RPMI7951 (cell line): ENCODE data around the gene FUS. TPM values are rescaled to one million over a fixed set of nuclear protein-coding genes. Genes with fewer than 3 reads are reported as not detected.
"Not testable (repeated sequence)": the region's sequence is repeated elsewhere in the genome, so short reads cannot be mapped to it uniquely, and the experiment has no call there.

Experiments
- DNase-seq: peaks from one replicate; pipeline ENCODE4 v3.0.0-alpha.2; 2012; ENCODE audit warnings: low read depth
- total RNA-seq: library from RNA; depleted of rRNA; stranded (reverse); fragments of >200 nt; shearing (Covaris generic); gene quantifications from 2 replicates; pipeline ENCODE4 v1.2.3, GENCODE V29; 2014

FUS gene
- total RNA-seq, 1 experiment from 2014 or later: 19.0 TPM

DNA sequence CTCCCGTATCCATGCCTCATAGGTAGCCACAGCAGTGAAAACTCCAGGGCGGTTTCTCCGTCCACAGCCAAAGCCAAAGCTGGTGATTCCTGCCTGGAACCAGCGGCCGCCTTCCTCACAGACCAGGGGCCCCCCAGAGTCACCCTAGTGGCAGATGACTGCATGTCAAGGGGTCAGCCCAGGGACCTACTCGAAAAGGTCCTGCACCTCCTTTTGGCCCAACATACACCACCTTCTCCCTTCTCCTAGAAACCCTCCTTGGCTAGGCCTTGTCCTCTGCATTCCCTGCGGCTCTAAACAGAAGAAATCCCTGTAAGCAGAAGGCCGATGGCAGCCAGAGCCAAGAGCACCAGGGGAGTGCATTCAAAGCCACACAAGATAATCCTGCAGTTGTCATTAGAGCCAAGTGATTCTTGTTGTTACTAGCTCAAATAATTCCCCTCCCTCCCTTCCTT, 36.2 kb upstream of the FUS start:
- no peak for DNase-seq

DNA sequence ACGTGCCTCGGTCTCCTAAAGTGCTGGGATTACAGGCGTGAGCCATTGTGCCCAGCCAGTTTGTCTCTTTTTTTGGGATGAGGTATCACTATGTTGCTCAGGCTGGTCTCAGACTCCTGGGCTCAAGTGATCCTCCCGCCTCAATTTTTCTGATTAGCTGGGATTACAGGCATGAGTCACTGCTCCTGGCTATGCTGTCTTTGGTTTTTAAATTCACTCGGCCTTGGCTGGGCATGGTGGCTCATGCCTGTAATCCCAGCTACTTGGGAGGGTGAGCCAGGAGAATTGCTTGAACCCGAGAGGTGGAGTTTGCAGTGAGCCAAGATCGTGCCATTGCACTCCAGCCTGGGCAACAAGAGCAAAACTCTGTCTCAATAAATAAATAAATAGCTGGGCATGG, 35.5 kb upstream of the FUS start:
- peak; percentile 11 for DNase-seq

DNA sequence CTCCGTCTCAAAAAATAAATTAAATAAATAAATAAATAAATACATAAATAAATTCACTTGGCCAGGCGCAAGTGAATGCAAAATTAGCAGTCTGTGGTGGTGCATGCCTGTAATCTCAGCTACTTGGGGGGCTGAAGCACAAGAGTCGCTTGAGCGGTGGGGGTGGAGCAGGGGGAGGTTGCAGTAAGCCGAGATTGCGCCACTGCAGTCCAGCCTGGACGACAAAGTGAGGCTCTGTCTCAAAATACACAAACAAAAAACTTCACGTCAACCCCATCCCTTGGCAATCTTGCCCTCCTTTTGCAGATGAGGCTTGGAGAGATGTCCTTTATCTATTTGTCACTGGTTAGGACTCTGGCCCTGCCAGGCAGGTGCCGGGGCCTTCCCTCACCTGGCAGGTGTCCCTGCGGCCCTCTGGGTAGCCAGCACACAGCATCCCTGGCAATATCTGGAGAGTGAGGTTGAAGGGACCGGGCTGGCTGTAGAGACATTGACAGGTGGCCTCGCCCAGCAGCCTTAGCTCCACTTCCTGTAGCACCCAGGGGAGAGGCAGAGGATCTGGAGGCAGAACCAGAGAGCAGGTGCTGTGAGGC, 34.4 kb upstream of the FUS start:
- no peak for DNase-seq

DNA sequence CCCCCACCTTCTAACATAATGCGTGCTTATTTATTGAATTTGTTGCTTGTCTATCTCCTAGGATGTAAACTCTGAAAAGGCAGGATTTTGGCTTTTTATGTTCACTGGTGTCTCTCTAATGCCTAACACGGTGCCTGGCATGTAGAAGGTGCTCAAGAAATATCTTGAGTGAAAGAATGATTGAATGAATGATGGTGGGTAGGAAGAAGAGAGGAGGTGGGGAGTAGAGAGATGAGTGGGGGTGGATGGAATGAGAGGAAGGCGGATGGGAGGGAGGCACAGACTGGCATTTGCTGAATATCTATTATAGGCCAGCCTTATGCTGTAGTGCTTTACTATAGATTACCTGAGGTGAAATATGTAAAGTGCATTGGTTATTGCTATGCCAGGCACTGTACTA, 32.4 kb upstream of the FUS start:
- DNase-seq: no peak

DNA sequence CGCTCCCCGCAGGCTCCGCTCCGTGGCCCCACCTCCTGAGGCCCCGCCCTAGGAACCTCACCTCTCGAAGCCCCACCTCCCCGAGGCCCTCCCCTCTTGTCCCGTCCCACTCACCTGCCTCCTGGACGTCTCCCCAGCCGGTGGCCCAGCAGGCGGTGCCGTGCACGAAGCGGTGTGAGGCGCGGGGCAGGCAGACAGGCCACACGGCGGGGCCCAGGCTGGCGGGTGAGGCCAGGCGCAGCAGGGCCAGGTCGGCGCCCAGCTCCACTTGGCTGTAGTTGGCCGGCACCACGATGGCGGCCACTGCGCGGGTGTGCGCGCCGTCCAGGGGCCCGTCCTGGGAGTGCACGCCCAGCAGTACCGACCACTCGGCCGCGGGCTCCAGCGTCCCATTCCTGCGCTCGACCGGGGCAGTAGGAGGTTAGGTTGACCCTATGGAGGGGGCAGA, 31.6 kb upstream of the FUS start:
- DNase-seq: no peak

DNA sequence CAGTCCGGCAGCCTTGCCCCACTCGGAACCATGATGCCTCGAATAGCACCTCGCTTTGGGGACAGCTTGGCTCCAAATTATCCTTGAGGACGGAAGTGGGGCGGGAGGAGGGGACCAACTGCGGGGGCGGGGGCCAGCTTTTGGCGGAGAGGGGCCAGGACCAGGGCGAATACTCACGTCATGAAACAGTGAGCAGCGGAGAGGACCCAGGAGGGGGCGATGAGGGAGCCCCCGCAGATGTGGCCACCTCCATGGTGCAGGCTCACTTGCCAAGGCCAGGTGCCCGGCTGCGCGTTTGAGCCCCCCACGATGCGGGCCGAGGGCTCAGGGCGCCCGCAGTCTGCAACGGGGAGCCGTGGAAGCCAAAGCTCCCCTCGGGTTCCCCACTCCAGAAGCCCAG, 31.0 kb upstream of the FUS start:
- DNase-seq: no peak

DNA sequence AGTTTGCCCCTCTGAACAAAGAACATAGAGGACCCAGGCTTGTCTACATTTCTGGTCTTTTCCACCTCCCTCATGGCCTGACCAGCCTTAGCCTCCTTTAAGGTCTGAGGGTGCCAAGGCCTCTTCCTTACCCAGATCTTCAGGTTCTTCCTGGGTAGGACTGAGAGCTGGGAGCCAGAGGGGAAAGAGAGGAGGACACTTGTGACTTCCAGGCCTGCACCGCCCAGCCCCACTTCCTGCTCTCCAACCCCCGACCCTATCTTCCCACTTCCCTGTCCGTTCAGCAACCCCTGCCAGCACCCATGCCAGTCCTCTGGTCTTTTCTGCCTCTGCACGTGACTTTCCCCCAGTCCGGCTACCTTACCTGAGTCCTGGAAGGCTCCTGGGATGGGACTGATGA, 30.6 kb upstream of the FUS start:
- no peak for DNase-seq

DNA sequence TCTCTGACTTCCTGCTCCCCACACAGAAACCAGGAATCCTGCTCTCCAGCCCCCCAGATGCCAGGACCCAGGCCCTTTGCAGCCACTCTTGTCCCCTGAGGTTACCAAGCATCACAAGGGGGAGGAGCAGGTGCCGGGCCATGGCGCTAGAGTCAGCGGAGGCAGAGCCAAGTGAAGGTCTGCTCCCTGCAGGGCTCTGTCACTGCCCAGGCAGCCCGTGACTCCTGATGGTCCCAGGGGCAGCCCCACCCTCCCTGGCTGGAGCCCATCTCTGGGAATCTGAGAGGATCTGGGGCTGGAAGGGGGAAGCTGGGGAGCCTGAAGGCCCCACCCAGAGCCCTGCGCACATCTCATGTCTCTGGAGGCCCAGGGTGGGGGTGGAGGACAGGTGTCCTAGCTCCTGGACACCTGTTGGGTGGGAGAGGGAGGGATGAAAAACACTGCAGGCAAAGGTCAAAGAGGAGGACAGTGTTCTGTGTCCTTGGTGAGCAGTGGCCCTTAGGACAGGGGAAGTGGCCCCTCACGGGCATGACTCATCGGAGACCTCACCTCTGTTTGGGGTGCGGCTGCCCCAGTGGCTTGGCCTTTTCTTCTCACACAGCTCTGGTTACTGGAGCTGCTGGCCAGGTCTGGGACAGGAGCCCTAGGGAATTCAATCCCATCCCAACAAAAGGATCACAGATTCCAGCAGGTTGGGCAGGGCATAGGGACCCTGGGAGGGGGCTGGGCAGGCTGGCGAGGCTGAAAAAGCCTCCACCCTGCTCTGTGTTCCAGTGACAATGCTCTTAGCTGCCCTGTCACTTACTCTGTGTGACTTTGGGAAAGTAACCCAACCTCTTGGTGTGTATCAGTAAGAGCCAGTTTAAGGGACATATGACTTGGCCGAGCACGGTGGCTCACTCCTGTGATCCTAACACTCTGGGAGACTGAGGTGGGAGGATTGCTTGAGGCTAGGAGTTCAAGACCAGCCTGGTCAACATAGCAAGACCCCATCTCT, 29.7 kb upstream of the FUS start, which contains the start of gene PRSS36:
Gene PRSS36, minus strand, starts transcription at position 173 of the 997 bp plus-strand sequence. Its CDS starts 31 bp downstream, at position 142.
- no peak for DNase-seq

DNA sequence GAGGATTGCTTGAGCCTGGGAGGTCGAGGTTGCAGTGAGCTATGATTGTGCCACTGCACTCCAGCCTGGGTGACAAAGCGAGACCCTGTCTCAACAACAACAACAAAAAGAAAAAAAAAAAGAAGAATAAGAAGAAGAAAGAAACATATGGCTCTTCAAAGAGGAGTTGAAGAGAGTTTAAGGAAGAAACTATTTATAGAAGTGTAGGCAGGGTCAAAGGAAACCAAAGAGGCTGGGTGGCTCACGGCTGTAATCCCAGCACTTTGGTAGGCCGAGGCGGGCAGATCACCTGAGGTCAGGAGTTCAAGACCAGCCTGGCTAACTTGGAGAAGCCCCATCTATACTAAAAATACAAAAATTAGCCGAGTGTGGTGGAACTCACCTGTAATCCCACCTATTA, 29.0 kb upstream of the FUS start:
- not testable (repeated sequence) for DNase-seq

DNA sequence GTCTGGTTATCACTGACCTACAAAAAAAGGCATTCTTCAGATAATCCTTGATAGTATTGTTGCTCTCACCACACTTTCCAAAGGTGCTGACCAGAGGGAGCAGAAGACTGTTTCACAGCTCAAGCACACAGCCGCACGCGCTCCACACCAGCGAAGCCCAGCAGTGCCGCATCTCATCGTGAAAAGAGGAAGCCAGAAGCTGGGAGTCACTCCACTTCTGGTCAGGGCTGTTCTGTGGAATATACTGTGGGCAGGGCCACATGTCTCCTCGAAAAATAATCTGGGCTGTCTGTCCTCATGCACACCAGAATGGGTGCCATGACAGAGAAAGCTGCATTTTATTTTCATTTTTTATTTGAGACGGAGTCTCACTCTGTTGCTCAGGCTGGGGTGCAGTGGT, 22.8 kb upstream of the FUS start:
- no peak for DNase-seq

DNA sequence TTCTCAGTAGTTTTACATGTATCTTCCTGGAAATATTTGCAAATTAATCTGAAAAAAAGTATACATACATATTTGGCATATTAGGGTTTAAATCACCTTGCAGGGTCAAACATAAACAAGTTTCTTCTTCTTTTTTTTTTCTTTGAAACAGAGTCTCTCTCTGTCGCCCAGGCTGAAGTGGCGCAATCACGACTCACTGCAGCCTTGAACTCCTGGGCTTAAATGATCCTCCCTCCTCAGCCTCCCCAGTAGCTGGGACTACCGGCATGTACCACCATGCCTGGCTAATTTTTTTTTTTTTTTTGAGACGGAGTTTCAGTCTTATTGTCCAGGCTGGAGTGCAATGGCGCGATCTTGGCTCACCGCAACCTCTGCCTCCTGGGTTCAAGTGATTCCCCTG, 12.6 kb upstream of the FUS start:
- DNase-seq: no peak

DNA sequence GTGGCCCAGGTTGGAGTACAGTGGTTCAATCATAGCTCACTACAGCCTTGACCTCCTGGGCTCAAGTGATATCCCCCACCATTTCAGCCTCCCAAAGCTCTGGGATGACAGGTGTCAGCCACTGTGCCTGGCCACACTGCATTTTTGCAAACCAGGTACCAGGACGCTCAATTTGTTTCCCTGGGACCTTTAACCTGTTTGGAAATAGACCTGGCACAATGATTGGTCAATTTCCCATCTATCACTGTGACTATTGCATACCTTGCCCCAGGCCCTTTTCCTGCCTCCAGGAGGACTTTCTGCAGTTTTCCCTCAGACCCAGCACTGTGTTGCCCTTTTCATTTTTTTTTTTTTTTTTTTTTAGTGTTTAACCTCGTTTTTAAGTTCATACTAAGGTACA, 11.1 kb upstream of the FUS start:
- no peak for DNase-seq

DNA sequence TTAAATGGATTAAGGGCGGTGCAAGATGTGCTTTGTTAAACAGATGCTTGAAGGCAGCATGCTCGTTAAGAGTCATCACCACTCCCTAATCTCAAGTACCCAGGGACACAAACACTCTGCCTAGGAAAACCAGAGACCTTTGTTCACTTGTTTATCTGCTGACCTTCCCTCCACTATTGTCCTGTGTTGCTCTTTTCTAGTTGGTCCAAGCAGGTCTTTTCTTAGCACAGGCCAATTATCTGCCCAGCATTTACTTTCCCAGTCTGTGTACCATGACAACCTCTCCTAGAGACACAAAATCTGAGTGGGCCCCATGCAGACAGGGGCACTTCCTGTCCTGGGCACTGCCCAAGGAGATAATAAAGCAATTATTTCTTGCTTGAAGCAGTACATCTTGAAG, 9.9 kb upstream of the FUS start:
- not testable (repeated sequence) for DNase-seq

DNA sequence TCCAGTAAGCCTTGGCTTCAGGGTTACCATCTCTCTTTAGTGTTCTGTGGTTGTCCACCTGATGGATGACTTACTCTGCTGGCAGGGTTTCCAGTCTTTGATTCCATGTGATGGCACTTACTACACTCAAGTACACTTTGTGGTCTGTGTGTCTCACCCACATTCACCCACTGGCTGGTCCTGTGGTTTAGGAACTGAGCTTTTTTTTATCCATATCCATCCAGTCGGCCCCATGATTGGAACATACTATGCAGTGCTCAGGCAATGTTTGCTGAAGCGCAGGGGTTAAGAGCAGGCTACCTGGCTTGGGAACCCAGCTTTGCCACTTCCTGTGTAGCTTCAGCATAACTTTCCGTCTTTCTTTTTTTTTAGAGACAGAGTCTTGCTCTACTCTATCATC, 2.8 kb upstream of the FUS start:
- peak; percentile 94 for DNase-seq

DNA sequence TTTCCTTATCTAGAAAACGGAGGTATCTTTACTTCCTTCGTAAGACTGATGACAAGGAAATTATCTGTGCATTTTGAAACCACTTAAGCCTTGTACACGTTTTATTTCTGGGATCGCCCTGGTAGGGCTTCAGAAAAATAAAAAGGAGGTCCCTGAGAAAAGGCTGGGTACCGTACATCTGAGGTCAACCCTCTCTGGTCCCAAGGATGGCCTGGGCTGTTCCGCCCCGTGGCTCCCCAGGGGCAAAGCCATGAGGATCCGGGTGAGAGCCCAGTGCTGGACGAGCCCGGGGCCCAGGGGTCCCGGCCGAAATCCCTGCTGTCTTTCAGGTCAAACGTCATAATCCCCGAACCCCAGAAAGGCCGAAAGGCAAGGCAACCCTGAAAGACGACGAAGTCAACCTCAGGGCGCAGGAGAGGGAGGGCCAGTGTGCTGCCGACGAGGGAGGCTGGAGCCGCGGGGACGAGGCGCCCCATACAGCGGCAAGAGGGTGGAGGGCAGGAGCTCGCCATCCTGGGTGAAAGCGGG, 656 bp upstream of the FUS start:
- DNase-seq: no peak

DNA sequence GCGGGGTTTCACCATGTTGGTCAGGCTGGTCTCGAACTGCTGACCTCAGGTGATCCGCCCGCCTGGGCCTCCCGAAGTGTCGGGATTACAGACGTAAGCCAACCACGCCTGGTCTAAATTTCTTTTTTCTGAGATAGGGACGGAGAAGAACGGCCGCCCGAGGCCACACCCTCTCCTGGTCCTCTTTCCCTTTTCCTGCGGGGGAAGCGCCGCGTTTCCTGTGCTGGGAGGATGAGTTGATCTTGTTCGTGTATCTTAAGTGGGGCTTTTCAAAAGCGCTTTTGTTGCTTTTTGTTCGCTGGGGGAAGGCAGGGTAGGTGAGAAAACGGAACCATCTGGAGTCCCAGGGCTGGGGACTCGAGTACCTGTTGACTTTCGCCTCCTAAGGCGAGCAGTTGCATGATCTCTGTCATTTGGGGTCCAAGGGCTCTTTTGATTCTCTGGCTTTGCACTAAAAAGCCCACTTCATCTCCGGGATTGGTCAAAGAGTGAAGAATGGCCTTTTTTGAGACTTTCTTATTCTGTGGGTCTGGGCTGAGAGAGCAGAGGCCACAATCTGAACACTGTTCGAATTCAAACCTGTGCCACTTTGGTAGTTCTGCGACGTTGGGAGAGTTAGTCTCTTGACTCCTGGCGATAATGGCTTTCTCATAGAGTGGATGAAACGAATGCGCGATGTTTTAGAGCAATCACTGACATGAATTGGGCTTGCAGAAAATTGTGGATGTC, 1.3 kb downstream of the FUS start:
- DNase-seq: peak; percentile 60

DNA sequence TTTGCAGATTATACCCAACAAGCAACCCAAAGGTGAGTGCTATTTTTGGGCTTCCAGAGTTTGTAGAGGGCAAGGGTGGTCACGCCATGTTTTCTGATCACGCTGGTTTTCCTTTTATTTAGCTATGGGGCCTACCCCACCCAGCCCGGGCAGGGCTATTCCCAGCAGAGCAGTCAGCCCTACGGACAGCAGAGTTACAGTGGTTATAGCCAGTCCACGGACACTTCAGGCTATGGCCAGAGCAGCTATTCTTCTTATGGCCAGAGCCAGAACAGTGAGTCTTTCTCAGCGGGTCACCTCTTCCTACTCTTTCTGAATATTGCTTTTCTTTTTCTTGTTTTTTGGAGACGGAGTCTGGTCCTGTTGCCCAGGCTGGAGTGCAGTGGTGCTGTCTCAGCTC, 2.5 kb downstream of the FUS start:
- no peak for DNase-seq

DNA sequence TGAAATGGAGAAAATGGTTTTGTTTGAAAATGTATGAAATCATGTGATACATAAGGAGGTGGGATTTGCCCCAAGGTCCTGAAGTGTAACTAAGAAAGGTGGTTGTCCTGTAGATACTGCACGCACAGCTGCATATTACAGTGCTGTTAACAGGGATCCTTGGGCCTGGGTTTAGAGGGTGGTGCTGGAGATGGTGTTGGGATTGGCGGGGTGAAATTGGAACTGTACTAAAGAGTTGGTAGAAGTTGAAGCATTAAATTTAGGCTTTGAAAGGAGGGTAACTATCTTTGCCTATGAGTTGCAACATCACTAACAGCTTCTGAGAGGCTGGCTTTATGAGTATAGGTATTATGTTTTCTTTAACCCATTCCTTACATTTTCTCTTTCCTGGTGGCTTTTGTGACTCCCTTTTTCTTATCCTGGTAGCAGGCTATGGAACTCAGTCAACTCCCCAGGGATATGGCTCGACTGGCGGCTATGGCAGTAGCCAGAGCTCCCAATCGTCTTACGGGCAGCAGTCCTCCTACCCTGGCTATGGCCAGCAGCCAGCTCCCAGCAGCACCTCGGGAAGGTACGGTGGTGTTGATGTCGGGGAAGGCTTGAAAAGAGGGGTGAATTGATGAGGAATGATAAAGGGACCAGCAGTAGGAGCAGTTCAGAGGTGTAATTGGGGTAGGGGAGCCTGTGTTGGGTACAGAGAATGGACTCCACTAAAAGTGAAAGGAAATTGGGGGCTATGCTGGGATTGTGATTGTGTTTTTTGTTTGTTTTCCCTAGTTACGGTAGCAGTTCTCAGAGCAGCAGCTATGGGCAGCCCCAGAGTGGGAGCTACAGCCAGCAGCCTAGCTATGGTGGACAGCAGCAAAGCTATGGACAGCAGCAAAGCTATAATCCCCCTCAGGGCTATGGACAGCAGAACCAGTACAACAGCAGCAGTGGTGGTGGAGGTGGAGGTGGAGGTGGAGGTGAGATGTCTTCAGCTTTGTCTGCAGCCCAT, 3.8 kb downstream of the FUS start:
- no peak for DNase-seq

DNA sequence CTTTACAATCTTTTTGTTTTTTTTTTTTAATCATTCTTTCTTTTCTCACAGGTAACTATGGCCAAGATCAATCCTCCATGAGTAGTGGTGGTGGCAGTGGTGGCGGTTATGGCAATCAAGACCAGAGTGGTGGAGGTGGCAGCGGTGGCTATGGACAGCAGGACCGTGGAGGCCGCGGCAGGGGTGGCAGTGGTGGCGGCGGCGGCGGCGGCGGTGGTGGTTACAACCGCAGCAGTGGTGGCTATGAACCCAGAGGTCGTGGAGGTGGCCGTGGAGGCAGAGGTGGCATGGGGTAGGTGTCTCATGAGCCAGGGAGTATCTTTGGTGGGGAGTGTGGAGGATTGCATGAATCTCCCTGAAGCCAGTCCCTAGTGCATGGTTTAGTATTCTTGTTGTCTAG, 4.9 kb downstream of the FUS start:
- DNase-seq: no peak

DNA sequence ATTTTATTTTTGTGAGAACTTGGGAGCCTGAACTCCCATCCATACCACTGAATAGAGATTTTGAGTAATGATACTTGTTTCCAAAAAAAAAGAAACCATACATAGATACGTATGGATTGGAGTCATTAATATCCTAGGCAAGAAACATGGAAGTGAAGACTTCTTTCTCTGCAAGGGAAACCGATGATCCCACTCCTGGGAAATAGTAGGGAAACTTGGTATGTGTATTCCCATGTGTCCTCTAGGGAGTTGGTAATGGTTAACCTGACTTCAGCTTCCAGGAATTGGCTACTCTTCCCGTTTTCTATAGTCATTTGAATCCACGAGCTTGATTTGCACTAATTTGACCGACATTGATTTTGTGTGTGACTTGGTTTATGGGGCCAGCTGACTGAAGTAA, 5.4 kb downstream of the FUS start:
- no peak for DNase-seq

DNA sequence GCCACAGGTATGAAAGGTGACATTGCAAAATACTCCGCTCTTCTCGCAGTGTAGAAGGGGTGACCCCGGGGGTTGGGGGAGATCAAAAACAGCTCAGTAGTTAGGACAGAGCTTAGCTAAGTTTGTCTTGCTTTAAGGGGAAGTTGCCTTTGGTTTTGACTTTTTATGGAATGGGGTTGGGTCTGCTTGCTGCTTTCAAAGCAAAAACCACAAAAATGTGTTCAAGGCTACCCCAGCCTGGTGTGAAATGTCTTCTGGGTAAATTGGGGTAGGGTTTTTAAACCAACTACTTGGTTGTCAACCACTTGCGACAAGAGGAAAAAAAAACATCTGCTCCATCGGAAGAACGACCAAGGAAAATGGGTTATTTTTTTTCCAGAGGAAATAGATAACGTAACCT, 6.2 kb downstream of the FUS start:
- no peak for DNase-seq
